ENCODE results near the gene CFAP74. TPM values are rescaled to one million over a fixed set of nuclear protein-coding genes. Genes with fewer than 3 reads are reported as not detected.
"Not testable (repeated sequence)": the region's sequence is repeated elsewhere in the genome, so short reads cannot be mapped to it uniquely, and the experiment has no call there.

CFAP74 gene
- total RNA-seq, 1 donor from 2014 or later, result not detected

DNA sequence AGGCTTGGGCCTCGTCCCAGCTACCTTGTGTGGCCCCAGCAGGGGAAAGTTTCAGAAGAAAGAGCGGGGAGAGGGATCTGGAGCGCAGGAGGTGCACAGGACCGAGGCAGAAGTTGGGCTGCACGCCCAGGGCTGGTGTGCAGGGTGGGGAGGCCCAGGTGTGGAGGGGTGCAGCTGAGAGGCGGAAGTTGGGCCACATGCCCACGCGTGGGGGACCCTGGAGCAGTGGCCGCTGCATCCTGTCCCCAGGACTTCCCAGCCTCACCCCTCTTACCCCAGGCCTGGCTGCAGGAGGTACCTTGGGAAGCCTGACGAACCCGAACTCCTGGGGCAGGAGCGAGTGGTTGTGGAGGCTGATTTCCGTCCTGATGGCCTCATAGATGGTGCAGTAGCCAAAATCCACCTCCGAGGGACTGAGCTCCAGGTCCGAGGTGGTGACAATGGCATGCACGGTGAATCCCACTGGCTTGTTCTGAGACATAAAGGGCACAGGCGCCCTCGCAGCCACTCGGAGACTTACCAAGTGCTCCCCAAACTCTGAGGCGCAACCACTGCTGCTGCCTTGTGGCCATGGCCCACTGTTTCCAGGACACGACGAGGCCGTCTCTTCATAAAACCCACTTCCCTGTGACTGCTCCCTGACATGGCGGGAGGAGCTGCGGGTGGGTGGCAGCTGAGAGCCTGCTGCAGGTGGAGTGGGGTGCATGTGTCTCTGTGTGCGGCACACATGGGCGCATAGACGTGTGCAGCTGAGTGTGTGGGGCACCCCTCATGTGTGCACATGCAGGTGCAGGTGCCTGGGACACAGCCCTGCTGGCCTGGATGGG, 64.1 kb downstream of the CFAP74 start:
- no peak for DNase-seq (ENCODE audit: low spot score)
- intact Hi-C loops (cut with DNase I), result no loop called here

DNA sequence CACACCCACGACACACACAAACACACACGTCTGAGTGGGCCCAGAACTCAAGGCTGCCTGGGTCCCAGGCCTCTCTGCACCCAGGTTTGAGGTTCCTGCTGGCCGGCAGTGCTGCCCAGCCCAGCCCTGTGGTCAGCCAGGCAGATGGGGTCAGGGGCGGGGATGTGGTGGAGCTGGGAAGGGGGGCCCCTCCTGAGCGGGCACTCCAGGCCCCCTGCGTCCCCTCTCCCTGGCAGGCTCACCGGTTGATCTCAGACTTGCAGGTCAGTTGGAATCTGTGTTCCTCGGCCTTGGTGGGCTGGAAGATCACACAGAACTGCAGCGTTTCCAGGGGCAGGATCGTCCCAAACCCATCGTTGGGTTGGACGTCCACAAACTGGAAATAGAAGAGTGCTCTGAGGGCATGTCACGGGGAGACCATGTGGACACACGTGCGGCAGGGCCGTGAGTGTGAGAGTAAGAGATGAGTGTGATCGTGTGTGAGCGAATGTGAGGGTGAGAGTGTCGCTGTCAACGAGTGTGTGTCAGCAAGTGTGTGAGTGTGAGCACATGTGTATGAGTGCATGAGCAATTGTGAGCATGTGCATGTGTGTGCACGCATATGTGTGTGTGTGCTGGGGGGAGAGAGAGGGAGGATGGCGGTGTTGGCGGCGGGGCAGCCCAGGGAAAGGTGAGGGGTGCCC, 64.8 kb downstream of the CFAP74 start:
- intact Hi-C loops (cut with DNase I), result no loop called here

DNA sequence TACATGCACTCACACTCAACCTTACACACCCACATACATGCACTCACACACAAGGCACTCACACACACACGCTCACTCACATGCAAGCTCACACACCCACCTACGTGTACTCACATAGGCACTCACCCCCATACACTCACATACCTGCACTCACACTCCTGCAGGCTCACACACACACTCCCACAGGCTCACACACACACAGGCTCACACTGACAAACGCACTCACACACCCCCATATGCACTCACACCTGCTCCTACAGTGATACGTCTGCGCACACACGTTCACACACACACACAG, 65.4 kb downstream of the CFAP74 start:
- no peak for DNase-seq (ENCODE audit: low spot score)
- intact Hi-C loops (cut with DNase I), result no loop called here

More for the DNA sequence above, 64.8 kb downstream of the CFAP74 start:
- DNase-seq (ENCODE audit: low spot score), result no peak

DNA sequence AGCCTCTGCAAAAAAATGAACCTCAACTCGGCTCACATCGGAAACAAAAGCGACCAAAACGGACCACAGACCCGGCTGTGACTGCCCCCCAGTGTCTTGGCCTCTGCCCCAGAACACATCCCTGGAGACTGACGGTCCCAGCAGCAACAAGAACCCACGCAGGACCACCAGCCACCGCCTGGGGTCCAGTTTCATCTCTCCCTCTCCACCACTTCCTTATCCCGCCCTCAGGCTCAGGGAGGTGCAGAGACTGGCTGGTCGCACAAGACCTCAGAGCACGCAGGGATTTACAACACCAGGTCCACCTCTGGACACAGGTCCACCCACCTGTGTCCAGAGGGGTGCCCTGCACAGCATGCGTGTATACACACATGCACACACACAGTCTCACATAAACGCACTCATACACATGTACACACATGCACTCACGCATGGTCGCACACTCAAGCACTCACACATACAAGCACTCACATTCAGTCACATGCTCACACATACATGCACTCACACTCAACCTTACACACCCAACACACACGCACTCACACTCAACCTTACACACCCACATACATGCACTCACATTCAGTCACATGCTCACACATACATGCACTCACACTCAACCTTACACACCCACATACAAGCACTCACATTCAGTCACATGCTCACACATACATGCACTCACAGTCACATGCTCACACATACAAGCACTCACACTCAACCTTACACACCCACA, 65.9 kb downstream of the CFAP74 start:
- no peak for DNase-seq (ENCODE audit: low spot score)
- intact Hi-C loops (cut with DNase I), result no loop called here

DNA sequence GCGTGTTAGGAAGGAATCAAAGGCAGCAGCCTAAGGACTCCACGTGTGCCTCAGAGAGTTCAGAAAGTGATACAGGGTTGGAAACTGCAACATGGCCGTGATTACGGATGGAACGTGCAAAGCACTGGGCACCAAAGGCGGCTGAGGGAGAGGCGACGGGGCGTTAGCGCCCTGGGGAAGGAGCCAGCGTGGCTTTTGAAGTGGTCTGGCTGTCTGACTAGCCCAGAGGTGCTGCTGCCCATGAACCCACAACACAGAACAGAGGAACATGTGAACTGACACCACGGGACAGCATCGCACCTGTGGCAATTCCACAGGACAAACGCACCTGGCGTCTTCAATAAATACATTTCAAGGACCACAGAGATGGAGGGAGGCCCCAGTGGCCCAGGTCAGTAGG, 66.5 kb downstream of the CFAP74 start:
- no peak for DNase-seq (ENCODE audit: low spot score)
- intact Hi-C loops (cut with DNase I), result no loop called here

- DNase-seq (ENCODE audit: low spot score); intact Hi-C loops (cut with DNase I): not testable (repeated sequence)
Observed at GRCh38 chr1:1934848-1935247, 68.7 kb downstream of the CFAP74 start.

GRCh38 chr1:1929639-1930545, 73.7 kb downstream of the CFAP74 start:
- DNase-seq (ENCODE audit: low spot score), result no peak
- intact Hi-C loops (cut with DNase I), result no loop called here

GRCh38 chr1:1929102-1929638, 74.4 kb downstream of the CFAP74 start:
- intact Hi-C loops (cut with DNase I), result no loop called here
- no peak for DNase-seq (ENCODE audit: low spot score)

- DNase-seq (ENCODE audit: low spot score), result no peak
Observed at GRCh38 chr1:1928231-1929101, 75.1 kb downstream of the CFAP74 start.

GRCh38 chr1:1927751-1928150, 75.8 kb downstream of the CFAP74 start:
- intact Hi-C loops (cut with DNase I), result no loop called here
- DNase-seq (ENCODE audit: low spot score), result no peak

More at GRCh38 chr1:1928231-1929101, 75.1 kb downstream of the CFAP74 start:
- intact Hi-C loops (cut with DNase I), result no loop called here

GRCh38 chr1:1926886-1927660, 76.5 kb downstream of the CFAP74 start:
- intact Hi-C loops (cut with DNase I), result no loop called here
- DNase-seq (ENCODE audit: low spot score), result no peak

DNA sequence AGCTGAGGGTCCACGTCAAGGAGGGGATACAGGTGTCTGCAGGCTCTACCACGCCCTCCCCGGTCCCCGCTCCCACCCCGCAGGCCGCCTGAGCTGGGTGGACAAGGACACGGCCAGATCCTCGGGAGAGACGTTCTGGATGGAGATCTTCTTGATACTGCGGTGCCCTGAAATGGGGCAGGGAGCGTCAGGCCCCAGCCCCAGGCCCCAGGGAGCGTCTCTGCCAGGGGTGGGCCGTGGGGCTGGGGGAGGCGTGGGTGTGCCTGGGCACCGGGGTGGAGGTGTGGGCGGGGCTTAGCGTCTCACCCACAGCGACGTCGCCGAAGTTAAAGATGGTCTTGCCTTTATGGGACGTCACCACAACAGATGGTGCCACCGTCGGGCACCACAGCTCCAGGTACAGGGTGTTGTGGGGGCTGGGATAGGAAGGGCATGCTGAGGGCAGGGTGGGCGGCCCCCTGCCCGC, 77.2 kb downstream of the CFAP74 start:
- intact Hi-C loops (cut with DNase I), result no loop called here
- no peak for DNase-seq (ENCODE audit: low spot score)

GRCh38 chr1:1925437-1926345, 77.9 kb downstream of the CFAP74 start:
- no peak for DNase-seq (ENCODE audit: low spot score)
- intact Hi-C loops (cut with DNase I), result no loop called here

GRCh38 chr1:1924849-1925248, 78.7 kb downstream of the CFAP74 start:
- DNase-seq (ENCODE audit: low spot score), result no peak
- intact Hi-C loops (cut with DNase I), result no loop called here

- no peak for DNase-seq (ENCODE audit: low spot score)
Observed at GRCh38 chr1:1924386-1924785, 79.2 kb downstream of the CFAP74 start.

GRCh38 chr1:1922956-1923833, 80.4 kb downstream of the CFAP74 start:
- DNase-seq (ENCODE audit: low spot score), result no peak
- intact Hi-C loops (cut with DNase I), result no loop called here

More at GRCh38 chr1:1924386-1924785, 79.2 kb downstream of the CFAP74 start:
- intact Hi-C loops (cut with DNase I), result no loop called here

All from cardiac septum (tissue), 1 donor.